ENCODE data around the gene GPA33. TPM values are rescaled to one million over a fixed set of nuclear protein-coding genes. Genes with fewer than 3 reads are reported as not detected.
A peak's percentile ranks its signal among the peaks of the same experiment; 100 is the strongest.

Gene GPA33
- total and polyA plus RNA-seq, 8 donors = 0.03 to 51.3 (median 2.2) TPM; not detected in 4

DNA sequence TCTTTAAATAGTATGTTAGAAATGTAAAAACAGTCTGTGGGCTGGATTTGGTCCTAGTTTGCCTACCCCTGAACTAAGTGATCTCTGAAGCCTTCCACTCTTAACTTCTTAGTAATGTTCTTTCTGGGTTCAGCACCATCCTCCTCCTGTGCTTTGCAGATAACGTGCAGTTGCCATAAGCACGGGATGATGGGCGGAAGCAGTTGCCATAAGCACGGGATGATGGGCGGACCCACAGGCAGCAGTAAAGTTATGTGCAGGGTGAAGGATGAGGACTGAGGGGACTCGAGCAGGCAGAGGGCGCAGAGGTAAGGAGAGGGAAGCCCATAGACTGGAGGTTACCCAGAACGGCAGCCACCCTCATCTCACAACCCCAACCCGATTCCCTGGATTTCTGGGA lies 25.6 kb downstream of the GPA33 start:
- intact Hi-C loops (cut with DNase I; ENCODE audit: low total_unique reads) = loop anchor here (5.0 kb wide), 1 partner anchor 378 kb away; no protein-coding TSS in a partner anchor
- Histone ChIP-seq H3K36me3 (no peaks in the 10 kb centered on the region), H3K27me3 (peaks cover 0 to 11% (median 0%) of the 10 kb centered on the region in 3 donors), H3K9me3 (no peaks in the 10 kb centered on the region), H3K4me3 (no peak overlapping the region), H3K4me1 (peaks cover 0 to 8% (median 7%) of the 10 kb centered on the region in 4 donors), H3K27ac (no peak overlapping the region)
- DNase-seq = no peak
- 82 to 88% (median 86%) methylated on average over 9 of the region's 9 CpGs for WGBS, 5 donors
- no peak for TF ChIP-seq POLR2A (IDR thresholded peaks at IDR 0.05)
- TF ChIP-seq, protein P1, sequence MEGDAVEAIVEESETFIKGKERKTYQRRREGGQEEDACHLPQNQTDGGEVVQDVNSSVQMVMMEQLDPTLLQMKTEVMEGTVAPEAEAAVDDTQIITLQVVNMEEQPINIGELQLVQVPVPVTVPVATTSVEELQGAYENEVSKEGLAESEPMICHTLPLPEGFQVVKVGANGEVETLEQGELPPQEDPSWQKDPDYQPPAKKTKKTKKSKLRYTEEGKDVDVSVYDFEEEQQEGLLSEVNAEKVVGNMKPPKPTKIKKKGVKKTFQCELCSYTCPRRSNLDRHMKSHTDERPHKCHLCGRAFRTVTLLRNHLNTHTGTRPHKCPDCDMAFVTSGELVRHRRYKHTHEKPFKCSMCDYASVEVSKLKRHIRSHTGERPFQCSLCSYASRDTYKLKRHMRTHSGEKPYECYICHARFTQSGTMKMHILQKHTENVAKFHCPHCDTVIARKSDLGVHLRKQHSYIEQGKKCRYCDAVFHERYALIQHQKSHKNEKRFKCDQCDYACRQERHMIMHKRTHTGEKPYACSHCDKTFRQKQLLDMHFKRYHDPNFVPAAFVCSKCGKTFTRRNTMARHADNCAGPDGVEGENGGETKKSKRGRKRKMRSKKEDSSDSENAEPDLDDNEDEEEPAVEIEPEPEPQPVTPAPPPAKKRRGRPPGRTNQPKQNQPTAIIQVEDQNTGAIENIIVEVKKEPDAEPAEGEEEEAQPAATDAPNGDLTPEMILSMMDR (IDR thresholded peaks at IDR 0.05) = no peak
- TF ChIP-seq POLR2AphosphoS5 (IDR thresholded peaks at IDR 0.05) = no peak
- TF ChIP-seq EP300 (IDR thresholded peaks at IDR 0.05) = no peak

DNA sequence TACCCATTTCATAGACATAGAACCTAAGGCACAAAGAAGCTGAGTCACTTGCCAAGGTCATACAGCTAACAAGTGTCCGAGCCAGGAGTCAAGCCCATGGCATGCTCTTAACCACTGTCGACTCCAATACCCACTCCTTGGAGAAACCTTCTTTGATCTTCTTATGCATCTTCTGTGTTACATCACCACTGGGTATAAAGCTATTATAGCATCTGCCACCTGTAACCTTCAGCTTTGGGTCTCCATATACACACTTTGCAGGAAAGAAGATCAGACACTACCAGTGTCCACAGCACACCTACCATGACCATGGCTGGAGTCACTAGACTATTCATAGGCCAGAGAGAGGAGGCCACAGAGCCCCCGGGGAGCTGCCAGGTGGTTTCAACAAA lies 29.1 kb downstream of the GPA33 start:
- 82 to 91% (median 87%) methylated on average over 3 of the region's 3 CpGs for WGBS, 5 donors
- intact Hi-C loops (cut with DNase I; ENCODE audit: low total_unique reads) = loop anchor here (5.0 kb wide), 1 partner anchor 381 kb away; no protein-coding TSS in a partner anchor
- no peak for DNase-seq

DNA sequence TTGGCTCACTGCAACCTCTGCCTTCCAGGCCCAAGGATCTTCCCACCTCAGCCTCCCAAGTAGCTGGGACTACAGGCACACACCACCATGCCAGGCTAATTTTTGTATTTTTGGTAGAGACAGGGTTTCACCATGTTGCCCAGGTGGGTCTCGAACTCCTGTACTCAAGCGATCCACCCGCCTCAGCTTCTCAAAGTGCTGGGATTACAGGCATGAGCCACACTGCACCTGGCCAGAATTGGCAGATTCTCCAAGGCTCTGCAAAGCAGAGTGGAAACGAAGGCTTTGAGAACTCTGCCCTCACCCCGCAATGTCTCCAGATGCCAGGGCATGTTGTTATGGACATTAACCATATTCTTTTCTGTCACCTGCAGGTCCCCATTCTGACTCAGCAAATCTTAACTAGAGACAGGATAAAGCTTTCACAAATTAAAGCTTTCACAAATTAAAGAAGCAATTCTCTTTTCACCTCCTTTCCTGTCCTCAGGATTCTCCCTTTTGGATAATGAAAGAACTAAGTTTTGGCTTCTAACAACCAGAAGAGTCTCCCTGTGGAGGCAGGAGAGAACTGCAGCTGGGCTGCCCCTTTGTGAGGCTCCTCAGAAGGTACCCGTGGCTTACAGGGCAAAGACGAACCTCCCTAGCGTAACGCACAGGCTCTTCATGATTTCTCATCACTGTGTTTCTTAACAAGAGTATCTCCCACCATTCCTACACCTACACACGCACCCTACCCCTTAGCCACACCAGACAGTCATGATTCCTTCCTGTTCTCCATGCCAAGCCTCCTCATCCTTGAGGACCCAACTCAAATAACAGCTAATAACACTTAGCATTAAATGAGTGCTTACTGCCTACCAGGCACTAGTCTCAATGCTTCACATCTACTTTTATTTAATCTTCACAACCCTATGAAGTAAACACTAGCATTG lies 29.8 kb downstream of the GPA33 start:
- 70 to 73% (median 72%) methylated on average over 10 of the region's 10 CpGs for WGBS, 5 donors
- peaks cover 0 to 8% (median 6%) of the 10 kb centered on the region in 4 donors for H3K4me1 ChIP-seq
- intact Hi-C loops (cut with DNase I; ENCODE audit: low total_unique reads) = loop anchor here (5.0 kb wide), 1 partner anchor 382 kb away; no protein-coding TSS in a partner anchor
- H3K27ac ChIP-seq = no peak overlapping the region
- H3K27me3 ChIP-seq = peaks cover 0 to 17% (median 3%) of the 10 kb centered on the region in 3 donors
- H3K36me3 ChIP-seq = no peaks in the 10 kb centered on the region
- no peaks in the 10 kb centered on the region for H3K9me3 ChIP-seq
- H3K4me3 ChIP-seq = no peak overlapping the region
- TF ChIP-seq, protein P1 (IDR thresholded peaks at IDR 0.05) = peak in 2 of 7 experiments; percentile 9 to 13
- no peak for TF ChIP-seq EP300 (IDR thresholded peaks at IDR 0.05)
- no peak for DNase-seq

More for the DNA sequence above, 29.1 kb downstream of the GPA33 start:
- Histone ChIP-seq H3K4me1 (peaks cover 0 to 8% (median 6%) of the 10 kb centered on the region in 4 donors), H3K27ac (no peak overlapping the region), H3K27me3 (peaks cover 0 to 11% (median 3%) of the 10 kb centered on the region in 3 donors), H3K36me3 (no peaks in the 10 kb centered on the region), H3K4me3 (no peak overlapping the region), H3K9me3 (no peaks in the 10 kb centered on the region)
- TF ChIP-seq POLR2A (IDR thresholded peaks at IDR 0.05) = no peak

DNA sequence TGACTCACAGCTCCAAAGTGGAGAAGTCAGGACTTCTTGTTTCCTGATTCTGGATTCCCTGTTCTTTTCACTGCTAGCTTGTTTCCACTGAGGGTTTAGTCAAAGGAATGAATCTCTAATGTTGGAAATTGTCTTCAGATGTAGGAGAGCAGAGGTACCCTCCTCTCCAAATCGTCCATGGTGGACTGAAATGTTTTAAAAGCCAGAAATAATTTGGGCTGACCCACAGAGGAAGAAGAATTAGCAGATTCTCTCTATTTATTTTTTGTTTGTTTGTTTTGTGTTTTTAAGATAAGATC lies 30.4 kb downstream of the GPA33 start:
- H3K9me3 ChIP-seq = no peaks in the 10 kb centered on the region
- H3K4me1 ChIP-seq = peaks cover 0 to 8% (median 6%) of the 10 kb centered on the region in 4 donors
- peaks cover 0 to 23% (median 3%) of the 10 kb centered on the region in 3 donors for H3K27me3 ChIP-seq
- TF ChIP-seq POLR2AphosphoS5 (IDR thresholded peaks at IDR 0.05) = no peak
- no peak for TF ChIP-seq POLR2A (IDR thresholded peaks at IDR 0.05)
- TF ChIP-seq, protein P1 (IDR thresholded peaks at IDR 0.05) = no peak
- TF ChIP-seq EP300 (IDR thresholded peaks at IDR 0.05) = no peak
- H3K27ac ChIP-seq = no peak overlapping the region
- intact Hi-C loops (cut with DNase I; ENCODE audit: low total_unique reads) = loop anchor here (5.0 kb wide), 2 partner anchors 152 to 383 kb away; no protein-coding TSS in a partner anchor
- DNase-seq = no peak
- no peaks in the 10 kb centered on the region for H3K36me3 ChIP-seq
- WGBS, 5 donors = 18 to 45% (median 31%) methylated on average over 1 of the region's 1 CpG
- no peak overlapping the region for H3K4me3 ChIP-seq
